ENCODE measurements around the gene RHBDD1.

DNA sequence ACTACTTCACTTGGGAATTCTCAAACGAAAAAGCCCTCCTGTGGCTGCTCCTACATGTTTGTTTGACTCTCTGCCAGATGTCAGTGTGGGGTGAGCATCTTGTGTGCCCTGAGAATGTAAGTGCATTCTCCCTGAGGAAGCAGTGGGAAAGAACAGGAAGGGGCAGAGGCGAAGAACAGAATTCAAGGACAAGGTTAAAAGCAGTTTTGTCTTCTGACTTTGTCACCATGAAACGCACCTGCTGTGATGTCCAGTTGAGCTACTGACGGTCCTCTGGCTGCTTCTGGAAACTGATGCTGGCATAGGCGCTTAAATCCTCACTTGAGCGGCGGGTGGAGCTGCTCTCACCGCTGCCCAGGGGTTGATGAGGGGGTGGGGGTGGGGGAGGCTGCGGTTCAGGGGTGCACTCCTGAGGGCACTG lies 41.1 kb upstream of the RHBDD1 start:
- no peak for TF ChIP-seq POLR2A (IDR thresholded peaks at IDR 0.05; ENCODE audit: low read depth, low read length)
- no peak for TF ChIP-seq TAF1 (IDR thresholded peaks at IDR 0.05; ENCODE audit: borderline replicate concordance, low read depth, low read length)
- TF ChIP-seq POLR2AphosphoS5 (IDR thresholded peaks at IDR 0.05; ENCODE audit: low read depth, low read length): no peak
